Measurements from ENCODE around the gene MGAT4C. TPM values are rescaled to one million over a fixed set of nuclear protein-coding genes. Genes with fewer than 3 reads are reported as not detected.

The MGAT4C gene
- total RNA-seq, 6 donors from 2014 or later = under 0.01 to 0.43 (median 0.20) TPM; not detected in 1

DNA sequence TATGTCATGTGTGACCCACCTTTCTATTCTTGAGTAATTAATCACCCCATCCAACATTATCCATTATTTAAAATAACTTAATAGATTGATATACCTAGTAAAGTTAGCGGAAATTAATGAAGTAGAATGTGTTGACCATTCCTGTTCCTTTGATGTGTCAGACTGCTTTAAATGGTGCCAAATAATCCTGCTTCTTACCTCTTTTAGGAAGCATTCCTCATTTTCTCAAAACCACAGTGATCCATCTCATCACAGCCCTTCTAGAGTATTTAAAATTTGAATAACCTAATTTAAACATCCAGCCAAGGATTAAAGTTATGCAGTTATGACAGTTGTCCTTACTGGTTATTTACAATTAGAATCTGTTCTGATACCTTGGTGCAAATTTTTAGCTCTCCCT, 6.9 kb downstream of the MGAT4C start:
- no peaks in the 10 kb centered on the region for H3K36me3 ChIP-seq
- TF ChIP-seq POLR2A (IDR thresholded peaks at IDR 0.05) (no peak), CTCF (IDR thresholded peaks at IDR 0.05) (no peak), POLR2AphosphoS5 (IDR thresholded peaks at IDR 0.05) (no peak), EP300 (IDR thresholded peaks at IDR 0.05) (no peak)
- ATAC-seq (ENCODE audit: low FRiP score in 2 of 2) (no peak), DNase-seq (no peak)
- H3K4me1 ChIP-seq = no peaks in the 10 kb centered on the region
- 85 to 94% methylated on average over 1 of the region's 1 CpG for WGBS, 2 donors
- no peak overlapping the region for H3K27ac ChIP-seq
- H3K4me3 ChIP-seq = no peak overlapping the region
- H3K27me3 ChIP-seq = no peaks in the 10 kb centered on the region
- H3K9me3 ChIP-seq = no peaks in the 10 kb centered on the region

DNA sequence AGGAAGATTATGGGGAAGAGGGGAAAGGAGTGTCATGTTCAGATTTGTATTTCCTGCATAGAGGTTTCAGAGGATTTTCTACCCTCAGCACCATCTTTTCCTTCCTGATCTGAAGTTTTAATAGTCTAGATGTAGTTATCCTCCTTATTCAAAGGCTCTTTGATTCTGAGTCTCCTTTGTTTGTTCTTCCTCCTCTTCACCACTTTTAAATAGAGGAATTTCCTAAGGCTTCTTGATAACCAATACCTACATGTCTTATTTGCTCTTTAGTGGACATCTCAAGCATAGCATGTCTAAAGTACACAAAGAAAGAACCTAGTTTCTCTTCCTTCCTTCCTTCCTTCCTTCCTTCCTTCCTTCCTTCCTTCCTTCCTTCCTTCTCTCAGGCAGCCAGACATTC, 8.3 kb downstream of the MGAT4C start:
- no peak overlapping the region for H3K4me3 ChIP-seq
- no peaks in the 10 kb centered on the region for H3K4me1 ChIP-seq
- DNase-seq (no peak), ATAC-seq (ENCODE audit: low FRiP score in 2 of 2) (no peak)
- TF ChIP-seq POLR2AphosphoS5 (IDR thresholded peaks at IDR 0.05) = no peak
- no peak for TF ChIP-seq POLR2A (IDR thresholded peaks at IDR 0.05)
- TF ChIP-seq CTCF (IDR thresholded peaks at IDR 0.05) = no peak
- no peaks in the 10 kb centered on the region for H3K27me3 ChIP-seq
- no peaks in the 10 kb centered on the region for H3K36me3 ChIP-seq
- H3K9me3 ChIP-seq = no peaks in the 10 kb centered on the region
- H3K27ac ChIP-seq = no peak overlapping the region

GRCh38 chr12:86241600-86241999, 14.6 kb downstream of the MGAT4C start:
- no peaks in the 10 kb centered on the region for H3K9me3 ChIP-seq
- H3K27me3 ChIP-seq = no peaks in the 10 kb centered on the region
- ATAC-seq (ENCODE audit: low FRiP score in 2 of 2) (no peak), DNase-seq (no peak)
- TF ChIP-seq POLR2AphosphoS5 (IDR thresholded peaks at IDR 0.05) (no peak), POLR2A (IDR thresholded peaks at IDR 0.05) (no peak), EP300 (IDR thresholded peaks at IDR 0.05) (no peak), CTCF (IDR thresholded peaks at IDR 0.05) (no peak)
- H3K4me1 ChIP-seq = no peaks in the 10 kb centered on the region
- WGBS, 2 donors = 79 to 87% methylated on average over 2 of the region's 2 CpGs
- no peaks in the 10 kb centered on the region for H3K36me3 ChIP-seq
- no peak overlapping the region for H3K4me3 ChIP-seq
- H3K27ac ChIP-seq = no peak overlapping the region

- ATAC-seq (ENCODE audit: low FRiP score in 2 of 2) = no peak
- DNase-seq = no peak
- WGBS, 2 donors = 88 to 93% methylated on average over 2 of the region's 2 CpGs
- Histone ChIP-seq H3K4me1 (no peaks in the 10 kb centered on the region), H3K4me3 (no peak overlapping the region), H3K9me3 (no peaks in the 10 kb centered on the region), H3K36me3 (no peaks in the 10 kb centered on the region), H3K27ac (no peak overlapping the region), H3K27me3 (no peaks in the 10 kb centered on the region)
- TF ChIP-seq CTCF (IDR thresholded peaks at IDR 0.05) = no peak
- TF ChIP-seq POLR2A (IDR thresholded peaks at IDR 0.05) = no peak
- no peak for TF ChIP-seq EP300 (IDR thresholded peaks at IDR 0.05)
- no peak for TF ChIP-seq POLR2AphosphoS5 (IDR thresholded peaks at IDR 0.05)
Observed at GRCh38 chr12:86234316-86234855, 21.8 kb downstream of the MGAT4C start.

DNA sequence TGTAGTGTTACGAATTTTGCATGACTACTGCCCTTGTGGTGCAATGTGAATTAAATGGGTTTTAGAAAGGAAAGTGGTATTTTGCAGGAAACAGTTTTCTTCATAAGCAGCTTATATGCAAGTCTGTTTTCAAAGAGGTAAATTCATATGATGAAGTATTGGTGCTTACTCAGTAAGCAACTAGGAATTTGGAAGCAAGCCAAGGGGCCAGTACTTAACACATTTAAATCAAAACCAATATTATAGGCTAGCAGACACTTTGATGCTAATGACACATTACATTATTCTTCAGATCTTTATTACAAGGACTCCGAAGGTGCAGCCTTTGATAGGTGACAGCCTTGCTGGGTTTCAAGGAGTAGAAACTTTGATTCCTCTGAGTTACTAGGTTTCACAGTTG, 23.1 kb downstream of the MGAT4C start:
- no peak overlapping the region for H3K4me3 ChIP-seq
- 51 to 70% methylated on average over 2 of the region's 2 CpGs for WGBS, 2 donors
- DNase-seq (no peak), ATAC-seq (ENCODE audit: low FRiP score in 2 of 2) (no peak)
- H3K27me3 ChIP-seq = no peaks in the 10 kb centered on the region
- H3K36me3 ChIP-seq = no peaks in the 10 kb centered on the region
- H3K4me1 ChIP-seq = no peaks in the 10 kb centered on the region
- TF ChIP-seq CTCF (IDR thresholded peaks at IDR 0.05) = no peak
- TF ChIP-seq POLR2A (IDR thresholded peaks at IDR 0.05) = no peak
- no peak for TF ChIP-seq EP300 (IDR thresholded peaks at IDR 0.05)
- TF ChIP-seq POLR2AphosphoS5 (IDR thresholded peaks at IDR 0.05) = no peak
- no peak overlapping the region for H3K27ac ChIP-seq
- H3K9me3 ChIP-seq = no peaks in the 10 kb centered on the region

Measured in upper lobe of left lung (tissue), 6 donors.